ENCODE results near the gene PRAMEF15.
"Not testable (repeated sequence)": the region's sequence is repeated elsewhere in the genome, so short reads cannot be mapped to it uniquely, and the experiment has no call there.

PRAMEF15 gene

GRCh38 chr1:13315281-13315680, at the start of gene PRAMEF15:
Gene PRAMEF15 (plus strand): TSS chr1:13315581. CDS start chr1:13318408, 2,827 bp downstream.
- DNase-seq = not testable (repeated sequence)

GRCh38 chr1:13277016-13277415, 38.4 kb upstream of the PRAMEF15 start:
- not testable (repeated sequence) for DNase-seq

GRCh38 chr1:13279617-13280016, 35.8 kb upstream of the PRAMEF15 start:
- DNase-seq = not testable (repeated sequence)

GRCh38 chr1:13285037-13285436, 30.3 kb upstream of the PRAMEF15 start, which contains the start of gene PRAMEF8:
Gene PRAMEF8 (minus strand): TSS chr1:13285137. CDS start chr1:13284091, 1,046 bp downstream.
- not testable (repeated sequence) for DNase-seq

- not testable (repeated sequence) for DNase-seq
Observed at GRCh38 chr1:13289030-13289429, 26.4 kb upstream of the PRAMEF15 start.

- not testable (repeated sequence) for DNase-seq
Observed at GRCh38 chr1:13297216-13297931, 18.0 kb upstream of the PRAMEF15 start.

- DNase-seq = not testable (repeated sequence)
Observed at GRCh38 chr1:13298699-13299098, 16.7 kb upstream of the PRAMEF15 start.

GRCh38 chr1:13302197-13302596, 13.2 kb upstream of the PRAMEF15 start:
- not testable (repeated sequence) for DNase-seq

GRCh38 chr1:13303239-13303638, 12.1 kb upstream of the PRAMEF15 start, which contains the start of gene PRAMEF33:
Gene PRAMEF33 (plus strand): TSS chr1:13303539. CDS start chr1:13305955, 2,416 bp downstream.
- DNase-seq = not testable (repeated sequence)

- DNase-seq = not testable (repeated sequence)
Observed at GRCh38 chr1:13342496-13342895, 27.1 kb downstream of the PRAMEF15 start.

- DNase-seq = not testable (repeated sequence)
Observed at GRCh38 chr1:13347034-13347433, 31.7 kb downstream of the PRAMEF15 start, which contains the start of gene PRAMEF14. Gene PRAMEF14 (minus strand): TSS chr1:13347134. CDS start chr1:13345314, 1,820 bp downstream.

- DNase-seq = not testable (repeated sequence)
Observed at GRCh38 chr1:13353476-13353875, 38.1 kb downstream of the PRAMEF15 start.

GRCh38 chr1:13354475-13354874, 39.1 kb downstream of the PRAMEF15 start:
- not testable (repeated sequence) for DNase-seq

GRCh38 chr1:13356774-13357173, 41.4 kb downstream of the PRAMEF15 start:
- DNase-seq = not testable (repeated sequence)

GRCh38 chr1:13362364-13362763, 47.0 kb downstream of the PRAMEF15 start:
- not testable (repeated sequence) for DNase-seq

GRCh38 chr1:13364928-13365327, 49.5 kb downstream of the PRAMEF15 start:
- DNase-seq = not testable (repeated sequence)

GRCh38 chr1:13366536-13366935, 51.2 kb downstream of the PRAMEF15 start:
- not testable (repeated sequence) for DNase-seq

- DNase-seq = not testable (repeated sequence)
Observed at GRCh38 chr1:13368544-13368943, 53.2 kb downstream of the PRAMEF15 start.

Data from cortex of kidney (tissue), 1 donor.